ENCODE data around the gene OCEL1. TPM values are rescaled to one million over a fixed set of nuclear protein-coding genes. Genes with fewer than 3 reads are reported as not detected.
A peak's percentile ranks its signal among the peaks of the same experiment; 100 is the strongest.

Gene OCEL1
- total and polyA plus RNA-seq, 2 of the 13 experiments (the other 11 are each of a cell fraction or from before 2014, with no cell fraction given), result 10.6 to 17.2 TPM

GRCh38 chr19:17266975-17267788, 41.2 kb downstream of the OCEL1 start, which contains the start of gene BABAM1 (continued):
- peak; percentile 46; the same call in 1 of the 2 replicates for TF ChIP-seq ZBTB40 (IDR thresholded peaks at IDR 0.05)
- TF ChIP-seq ZBTB40 (CRISPR knock-in tag; IDR thresholded peaks at IDR 0.05), result no peak
- TF ChIP-seq HDAC6 (IDR thresholded peaks at IDR 0.05; ENCODE audit: low read depth, low read length), result no peak
- no peak for TF ChIP-seq TCF12 (IDR thresholded peaks at IDR 0.05)
- TF ChIP-seq TCF12 (CRISPR knock-in tag; IDR thresholded peaks at IDR 0.05), result no peak
- TF ChIP-seq ZNF296 (CRISPR knock-in tag; conservative IDR thresholded peaks at IDR 0.05), result no peak
- TF ChIP-seq ZFP36 (IDR thresholded peaks at IDR 0.05; ENCODE audit: borderline replicate concordance, low read depth, low read length, partially characterized antibody), result no peak
- TF ChIP-seq STAT5B (CRISPR knock-in tag; IDR thresholded peaks at IDR 0.05), result no peak
- TF ChIP-seq ZC3H13 (CRISPR knock-in tag; IDR thresholded peaks at IDR 0.05), result no peak
- no peak for TF ChIP-seq POLR2AphosphoS2 (IDR thresholded peaks at IDR 0.05; ENCODE audit: low read depth, low read length)
- no peak for TF ChIP-seq ZNF333 (CRISPR knock-in tag; IDR thresholded peaks at IDR 0.05; ENCODE audit: borderline replicate concordance)
- no peak for TF ChIP-seq ZNF33B (CRISPR knock-in tag; IDR thresholded peaks at IDR 0.05)
- no peak for TF ChIP-seq ZXDC (CRISPR knock-in tag; IDR thresholded peaks at IDR 0.05)

Measured in HepG2 (cell line).